ENCODE measurements around the gene SDHAF3.

SDHAF3 gene

GRCh38 chr7:97224316-97224715 is 106.8 kb downstream of the SDHAF3 start:
- DNase-seq: no peak

- DNase-seq: no peak
Observed at GRCh38 chr7:97226541-97226940, 109.0 kb downstream of the SDHAF3 start.

Measured in activated CD4-positive, alpha-beta T cell treated with anti-CD3 and anti-CD28 coated beads, Interleukin-2, amount 50 U/mL, for 16 hours (primary cell).